Psoas muscle (tissue), 8 donors: ENCODE data around the gene EEF1A1. TPM values are rescaled to one million over a fixed set of nuclear protein-coding genes. Genes with fewer than 3 reads are reported as not detected.
"Not testable (repeated sequence)": the region's sequence is repeated elsewhere in the genome, so short reads cannot be mapped to it uniquely, and the experiment has no call there.

ENCODE experiments used
- ATAC-seq, 4 donors: fragments of 200-7000 bp; cut with Tn5 transposase; one replicate each; pipeline ENCODE4 v1.9.1; 2020; ENCODE audit warnings: moderate library complexity in 3 of 4, mild to moderate bottlenecking in 2 of 4
- DNase-seq, 2 donors: peaks; one replicate each; pipeline ENCODE4 v3.0.0-alpha.2; 2020
- H3K27ac ChIP-seq: fragments of 200-600 bp; one replicate; pipeline ENCODE4 v1.8.0; 2022
- H3K27me3 ChIP-seq, 3 donors: fragments of 200-600 bp in 1 of 3; one replicate each; pipeline versions ENCODE4 v1.6.1 to v1.8.0; 2013 to 2022; ENCODE audit warnings: low read length in 2 of 3, mild to moderate bottlenecking in 2 of 3, moderate library complexity in 1 of 3; ENCODE audit not compliant: insufficient read depth in 3 of 3
- H3K36me3 ChIP-seq, 2 donors: fragments of 200-600 bp in 1 of 2; one replicate each; pipeline versions ENCODE4 v1.6.1 to v1.8.0; 2013 to 2022; ENCODE audit warnings: low read depth in 1 of 2, mild to moderate bottlenecking in 1 of 2, moderate library complexity in 1 of 2; ENCODE audit not compliant: insufficient read depth in 1 of 2
- H3K4me1 ChIP-seq: fragments of 200-600 bp; one replicate; pipeline ENCODE4 v1.8.0; 2022
- H3K4me3 ChIP-seq: fragments of 200-600 bp; one replicate; pipeline ENCODE4 v1.8.0; 2022; ENCODE audit warnings: mild to moderate bottlenecking
- H3K9me3 ChIP-seq: fragments of 200-600 bp; one replicate; pipeline ENCODE4 v1.8.0; 2022
- WGBS, 3 donors: extraction: QIAGEN DNeasy Blood & Tissue Kit; methylation state at CpG; one replicate each; pipeline versions ENCODE4 v1.1.6 to v1.1.7; 2013; 5-methylcytosine and 5-hydroxymethylcytosine counted together
- intact Hi-C, 2 donors: fragments of 100-400 bp; cut with DNase I; formaldehyde crosslinking; loops; one replicate each; pipeline versions ENCODE4 v1.11.0 to v1.14.2; 2022
- polyA plus RNA-seq, 3 donors: library from polyadenylated mRNA; stranded (reverse); fragments of 200-250 nt; gene quantifications; one replicate each; pipeline ENCODE4 v1.2.3, GENCODE V29; 2013
- total RNA-seq, 4 donors: library from RNA; stranded (reverse); fragmentation: NEBNext Ultra II Directional in 2 of 4; extraction: Animal tissue kit (Norgen Biotek cat#: 25700) in 2 of 4; gene quantifications; one replicate each; pipeline versions ENCODE4 v1.2.1 to v1.2.4, GENCODE V29; 2021 to 2023
- TF ChIP-seq, protein P1 (sequence below): fragments of 200-600 bp; IDR thresholded peaks from one replicate; pipeline ENCODE4 v1.8.0; 2022; ENCODE audit warnings: antibody characterized with exemption
- donor health status: healthy with polysubstance abuse.
- donor health status: DM: no; HTN: no; CAD: no; lungs with moderate emphysema.
- donor health status: Bipolar disorder and iron deficiency.
- donor health status: healthy.
- donor health status: DM: yes; HTN: yes; CAD: no.
- donor health status: DM: no; HTN: no; CAD: no.
- donor health status: DM: no; HTN: no; CAD: no.
- donor health status: DM: yes; HTN: yes; CAD: no.

Gene EEF1A1
- total and polyA plus RNA-seq, 7 donors: 541 to 2,379 (median 851) TPM

- peaks cover 0 to 59% (median 13%) of the 10 kb centered on the region in 3 donors for H3K27me3 ChIP-seq
- ATAC-seq: no peak
- intact Hi-C loops: no loop called here
- H3K27ac ChIP-seq: no peak overlapping the region
- DNase-seq: no peak
- H3K4me3 ChIP-seq: no peak overlapping the region
- TF ChIP-seq, protein P1, sequence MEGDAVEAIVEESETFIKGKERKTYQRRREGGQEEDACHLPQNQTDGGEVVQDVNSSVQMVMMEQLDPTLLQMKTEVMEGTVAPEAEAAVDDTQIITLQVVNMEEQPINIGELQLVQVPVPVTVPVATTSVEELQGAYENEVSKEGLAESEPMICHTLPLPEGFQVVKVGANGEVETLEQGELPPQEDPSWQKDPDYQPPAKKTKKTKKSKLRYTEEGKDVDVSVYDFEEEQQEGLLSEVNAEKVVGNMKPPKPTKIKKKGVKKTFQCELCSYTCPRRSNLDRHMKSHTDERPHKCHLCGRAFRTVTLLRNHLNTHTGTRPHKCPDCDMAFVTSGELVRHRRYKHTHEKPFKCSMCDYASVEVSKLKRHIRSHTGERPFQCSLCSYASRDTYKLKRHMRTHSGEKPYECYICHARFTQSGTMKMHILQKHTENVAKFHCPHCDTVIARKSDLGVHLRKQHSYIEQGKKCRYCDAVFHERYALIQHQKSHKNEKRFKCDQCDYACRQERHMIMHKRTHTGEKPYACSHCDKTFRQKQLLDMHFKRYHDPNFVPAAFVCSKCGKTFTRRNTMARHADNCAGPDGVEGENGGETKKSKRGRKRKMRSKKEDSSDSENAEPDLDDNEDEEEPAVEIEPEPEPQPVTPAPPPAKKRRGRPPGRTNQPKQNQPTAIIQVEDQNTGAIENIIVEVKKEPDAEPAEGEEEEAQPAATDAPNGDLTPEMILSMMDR: no peak
- 90 to 95% (median 92%) methylated on average over 3 of the region's 3 CpGs for WGBS, 3 donors
- H3K9me3 ChIP-seq: no peaks in the 10 kb centered on the region
- H3K4me1 ChIP-seq: peaks cover 7% of the 10 kb centered on the region
- no peaks in the 10 kb centered on the region for H3K36me3 ChIP-seq
Observed at GRCh38 chr6:73525546-73526330, 4.9 kb upstream of the EEF1A1 start.

GRCh38 chr6:73523434-73524123 is 2.7 kb upstream of the EEF1A1 start:
- DNase-seq: peak; percentile 41 to 72
- Histone ChIP-seq H3K4me1 (peaks cover 9% of the 10 kb centered on the region), H3K4me3 (peak overlapping the region; percentile 91), H3K36me3 (peaks cover 0 to 11% of the 10 kb centered on the region in 2 donors), H3K9me3 (no peaks in the 10 kb centered on the region), H3K27ac (peak overlapping the region; percentile 86), H3K27me3 (peaks cover 0 to 72% (median 21%) of the 10 kb centered on the region in 3 donors)
- intact Hi-C loops: no loop called here
- TF ChIP-seq, protein P1: no peak
- WGBS, 3 donors: 8 to 14% (median 9%) methylated on average over 40 to 50 of the region's 50 CpGs
- ATAC-seq: no peak

DNA sequence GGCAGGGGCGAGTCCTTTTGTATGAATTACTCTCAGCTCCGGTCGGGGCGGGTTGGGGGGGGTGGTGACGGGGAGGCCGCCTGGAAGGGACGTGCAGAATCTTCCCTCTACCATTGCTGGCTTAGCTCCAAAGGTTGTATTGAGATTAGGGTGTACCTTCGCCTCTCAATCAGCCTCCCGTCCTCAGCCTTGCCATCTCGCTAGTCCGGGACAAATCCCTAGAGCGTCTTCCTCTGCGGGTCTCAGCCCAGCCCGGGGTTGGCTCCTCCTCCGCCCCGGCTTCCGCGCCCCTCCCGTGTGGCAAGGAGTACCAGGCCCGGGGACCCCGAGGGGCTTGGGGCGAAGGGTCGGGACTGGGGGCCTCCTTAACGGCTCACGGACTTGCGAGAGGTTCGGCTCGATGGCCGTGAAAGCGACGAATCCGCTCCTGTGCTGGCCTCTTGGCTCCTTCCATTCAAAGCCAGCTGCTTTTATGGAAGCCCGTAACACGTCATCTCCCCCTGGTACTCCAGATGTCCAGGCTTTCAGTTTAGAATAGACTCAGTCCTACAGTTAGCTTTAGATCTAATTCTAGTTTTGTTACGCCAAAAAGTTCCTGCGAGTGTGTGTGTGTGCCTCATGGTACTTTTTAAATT is 636 bp upstream of the EEF1A1 start:
- WGBS, 3 donors: 2 to 5% (median 3%) methylated on average over 36 of the region's 36 CpGs
- Histone ChIP-seq H3K36me3 (peaks cover 2 to 30% of the 10 kb centered on the region in 2 donors), H3K4me1 (peaks cover 12% of the 10 kb centered on the region), H3K27ac (peak overlapping the region; percentile 90), H3K4me3 (peak overlapping the region; percentile 91), H3K27me3 (peaks cover 0 to 65% (median 17%) of the 10 kb centered on the region in 3 donors), H3K9me3 (no peaks in the 10 kb centered on the region)
- TF ChIP-seq, protein P1: no peak
- DNase-seq (peak in 1 of 2 donors; percentile 80), ATAC-seq (peak in 3 of 4 donors; percentile 23 to 57 (median 51))
- intact Hi-C loops: loop anchor here in 1 of 2 donors (1.0 kb wide), 1 partner anchor 59 kb away; no protein-coding TSS in a partner anchor

DNA sequence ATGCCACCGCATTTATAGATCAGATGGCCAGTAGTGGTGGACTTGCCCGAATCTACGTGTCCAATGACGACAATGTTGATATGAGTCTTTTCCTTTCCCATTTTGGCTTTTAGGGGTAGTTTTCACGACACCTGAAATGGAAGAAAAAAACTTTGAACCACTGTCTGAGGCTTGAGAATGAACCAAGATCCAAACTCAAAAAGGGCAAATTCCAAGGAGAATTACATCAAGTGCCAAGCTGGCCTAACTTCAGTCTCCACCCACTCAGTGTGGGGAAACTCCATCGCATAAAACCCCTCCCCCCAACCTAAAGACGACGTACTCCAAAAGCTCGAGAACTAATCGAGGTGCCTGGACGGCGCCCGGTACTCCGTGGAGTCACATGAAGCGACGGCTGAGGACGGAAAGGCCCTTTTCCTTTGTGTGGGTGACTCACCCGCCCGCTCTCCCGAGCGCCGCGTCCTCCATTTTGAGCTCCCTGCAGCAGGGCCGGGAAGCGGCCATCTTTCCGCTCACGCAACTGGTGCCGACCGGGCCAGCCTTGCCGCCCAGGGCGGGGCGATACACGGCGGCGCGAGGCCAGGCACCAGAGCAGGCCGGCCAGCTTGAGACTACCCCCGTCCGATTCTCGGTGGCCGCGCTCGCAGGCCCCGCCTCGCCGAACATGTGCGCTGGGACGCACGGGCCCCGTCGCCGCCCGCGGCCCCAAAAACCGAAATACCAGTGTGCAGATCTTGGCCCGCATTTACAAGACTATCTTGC is 725 bp downstream of the EEF1A1 start:
- peaks cover 12% of the 10 kb centered on the region for H3K4me1 ChIP-seq
- WGBS, 3 donors: 2 to 7% (median 5%) methylated on average over 54 to 56 of the region's 56 CpGs
- DNase-seq (peak; percentile 77 to 86), ATAC-seq (peak; percentile 59 to 77 (median 71))
- TF ChIP-seq, protein P1: no peak
- peaks cover 0 to 53% (median 17%) of the 10 kb centered on the region in 3 donors for H3K27me3 ChIP-seq
- peak overlapping the region; percentile 91 for H3K4me3 ChIP-seq
- H3K9me3 ChIP-seq: no peaks in the 10 kb centered on the region
- H3K27ac ChIP-seq: peak overlapping the region; percentile 90
- H3K36me3 ChIP-seq: peaks cover 2 to 43% of the 10 kb centered on the region in 2 donors
- intact Hi-C loops: no loop called here

GRCh38 chr6:73518982-73519881 is 1.6 kb downstream of the EEF1A1 start:
- H3K9me3 ChIP-seq, ATAC-seq, DNase-seq, intact Hi-C loops: not testable (repeated sequence)
- WGBS, 3 donors: 16 to 27% (median 18%) methylated on average over 6 to 7 of the region's 8 CpGs
- peak overlapping the region; percentile 90 for H3K27ac ChIP-seq
- peaks cover 12% of the 10 kb centered on the region for H3K4me1 ChIP-seq
- H3K36me3 ChIP-seq: peaks cover 2 to 48% of the 10 kb centered on the region in 2 donors
- peaks cover 0 to 48% (median 17%) of the 10 kb centered on the region in 3 donors for H3K27me3 ChIP-seq
- H3K4me3 ChIP-seq: peak overlapping the region; percentile 91
